GM12873 (cell line): ENCODE results near the gene ZNF329.

ENCODE experiments used
- TF ChIP-seq, protein P1 (sequence below): IDR thresholded peaks from 2 replicates; pipeline ENCODE4 v1.5.1; 2012; ENCODE audit warnings: low read depth, mild to moderate bottlenecking, moderate library complexity, low read length, control low read depth; ENCODE audit not compliant: insufficient read depth; ENCODE audit errors: missing control alignments

ZNF329 gene

GRCh38 chr19:58170860-58171259 is 20.3 kb upstream of the ZNF329 start:
- TF ChIP-seq, protein P1, sequence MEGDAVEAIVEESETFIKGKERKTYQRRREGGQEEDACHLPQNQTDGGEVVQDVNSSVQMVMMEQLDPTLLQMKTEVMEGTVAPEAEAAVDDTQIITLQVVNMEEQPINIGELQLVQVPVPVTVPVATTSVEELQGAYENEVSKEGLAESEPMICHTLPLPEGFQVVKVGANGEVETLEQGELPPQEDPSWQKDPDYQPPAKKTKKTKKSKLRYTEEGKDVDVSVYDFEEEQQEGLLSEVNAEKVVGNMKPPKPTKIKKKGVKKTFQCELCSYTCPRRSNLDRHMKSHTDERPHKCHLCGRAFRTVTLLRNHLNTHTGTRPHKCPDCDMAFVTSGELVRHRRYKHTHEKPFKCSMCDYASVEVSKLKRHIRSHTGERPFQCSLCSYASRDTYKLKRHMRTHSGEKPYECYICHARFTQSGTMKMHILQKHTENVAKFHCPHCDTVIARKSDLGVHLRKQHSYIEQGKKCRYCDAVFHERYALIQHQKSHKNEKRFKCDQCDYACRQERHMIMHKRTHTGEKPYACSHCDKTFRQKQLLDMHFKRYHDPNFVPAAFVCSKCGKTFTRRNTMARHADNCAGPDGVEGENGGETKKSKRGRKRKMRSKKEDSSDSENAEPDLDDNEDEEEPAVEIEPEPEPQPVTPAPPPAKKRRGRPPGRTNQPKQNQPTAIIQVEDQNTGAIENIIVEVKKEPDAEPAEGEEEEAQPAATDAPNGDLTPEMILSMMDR = no peak

GRCh38 chr19:58166708-58167280 is 16.2 kb upstream of the ZNF329 start:
- TF ChIP-seq, protein P1 = no peak

DNA sequence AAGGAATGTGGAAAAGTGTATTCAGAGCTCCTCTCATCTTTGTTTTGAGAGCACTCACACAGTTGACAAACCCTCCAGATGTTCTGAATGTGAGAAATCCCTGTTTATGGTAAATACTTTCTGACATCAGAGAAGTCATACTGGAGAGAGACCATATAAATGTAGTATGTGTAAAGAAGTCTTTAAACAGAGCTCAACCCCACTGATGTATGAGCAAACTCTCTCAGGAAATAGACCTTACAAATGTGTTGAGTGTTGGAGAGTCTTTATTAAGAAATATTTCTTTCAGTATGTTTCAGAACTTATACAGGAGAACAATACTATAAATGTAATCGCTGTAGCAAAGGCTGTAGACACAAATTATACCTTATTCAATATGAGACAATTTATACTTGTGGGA is 15.7 kb upstream of the ZNF329 start:
- TF ChIP-seq, protein P1 = no peak

- TF ChIP-seq, protein P1 = no peak
Measured at GRCh38 chr19:58157045-58157728, 6.6 kb upstream of the ZNF329 start.

- TF ChIP-seq, protein P1 = peak; percentile 88
Measured at GRCh38 chr19:58154679-58155648, 4.4 kb upstream of the ZNF329 start.

DNA sequence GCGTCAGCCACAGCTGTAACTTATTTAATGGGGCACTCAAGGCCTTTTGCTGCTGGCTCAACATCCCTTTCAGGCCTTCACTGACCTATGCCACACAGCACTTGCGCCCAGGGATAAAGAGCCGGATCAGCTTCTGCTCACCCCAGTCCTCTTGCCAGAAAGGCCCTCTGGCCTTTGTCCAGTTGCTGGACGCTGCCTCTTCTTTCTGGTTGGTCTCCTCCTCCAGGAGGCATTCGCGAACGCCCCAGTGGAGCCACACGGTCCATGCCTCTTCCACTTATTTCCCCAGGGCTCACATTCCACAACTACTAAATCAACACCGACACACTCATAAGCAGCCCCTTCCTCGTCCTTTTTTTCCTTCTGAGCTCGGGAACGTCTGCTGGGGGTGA is 3.7 kb upstream of the ZNF329 start:
- TF ChIP-seq, protein P1 = no peak

DNA sequence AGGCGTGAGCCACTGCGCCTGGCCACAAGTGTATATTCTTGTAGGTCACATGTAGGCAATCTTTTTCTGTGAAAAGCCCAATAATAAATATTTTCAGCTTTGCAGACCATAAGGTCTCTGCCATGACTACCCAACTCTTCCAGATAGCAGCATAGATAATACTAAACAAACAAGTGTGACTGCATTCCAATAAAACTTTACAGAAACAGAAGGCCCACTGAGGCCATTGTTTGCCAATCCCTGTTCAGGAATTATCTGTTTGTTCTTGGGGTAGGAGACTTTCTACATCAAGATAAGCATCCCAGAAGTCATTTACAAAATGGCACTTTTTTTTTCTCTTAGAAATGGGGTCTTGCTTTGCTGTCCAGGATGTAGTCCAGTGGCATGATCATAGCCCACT is 2.8 kb upstream of the ZNF329 start:
- TF ChIP-seq, protein P1 = no peak
